NCI-H82 (cell line): ENCODE data around the gene RNF34.
"Not testable (repeated sequence)": the region's sequence is repeated elsewhere in the genome, so short reads cannot be mapped to it uniquely, and the experiment has no call there.

Experiments used
- DNase-seq: peaks from one replicate; lab custom pipeline; 2025; lab: John Stamatoyannopoulos, UW

The RNF34 gene, protein sequence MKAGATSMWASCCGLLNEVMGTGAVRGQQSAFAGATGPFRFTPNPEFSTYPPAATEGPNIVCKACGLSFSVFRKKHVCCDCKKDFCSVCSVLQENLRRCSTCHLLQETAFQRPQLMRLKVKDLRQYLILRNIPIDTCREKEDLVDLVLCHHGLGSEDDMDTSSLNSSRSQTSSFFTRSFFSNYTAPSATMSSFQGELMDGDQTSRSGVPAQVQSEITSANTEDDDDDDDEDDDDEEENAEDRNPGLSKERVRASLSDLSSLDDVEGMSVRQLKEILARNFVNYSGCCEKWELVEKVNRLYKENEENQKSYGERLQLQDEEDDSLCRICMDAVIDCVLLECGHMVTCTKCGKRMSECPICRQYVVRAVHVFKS

DNA sequence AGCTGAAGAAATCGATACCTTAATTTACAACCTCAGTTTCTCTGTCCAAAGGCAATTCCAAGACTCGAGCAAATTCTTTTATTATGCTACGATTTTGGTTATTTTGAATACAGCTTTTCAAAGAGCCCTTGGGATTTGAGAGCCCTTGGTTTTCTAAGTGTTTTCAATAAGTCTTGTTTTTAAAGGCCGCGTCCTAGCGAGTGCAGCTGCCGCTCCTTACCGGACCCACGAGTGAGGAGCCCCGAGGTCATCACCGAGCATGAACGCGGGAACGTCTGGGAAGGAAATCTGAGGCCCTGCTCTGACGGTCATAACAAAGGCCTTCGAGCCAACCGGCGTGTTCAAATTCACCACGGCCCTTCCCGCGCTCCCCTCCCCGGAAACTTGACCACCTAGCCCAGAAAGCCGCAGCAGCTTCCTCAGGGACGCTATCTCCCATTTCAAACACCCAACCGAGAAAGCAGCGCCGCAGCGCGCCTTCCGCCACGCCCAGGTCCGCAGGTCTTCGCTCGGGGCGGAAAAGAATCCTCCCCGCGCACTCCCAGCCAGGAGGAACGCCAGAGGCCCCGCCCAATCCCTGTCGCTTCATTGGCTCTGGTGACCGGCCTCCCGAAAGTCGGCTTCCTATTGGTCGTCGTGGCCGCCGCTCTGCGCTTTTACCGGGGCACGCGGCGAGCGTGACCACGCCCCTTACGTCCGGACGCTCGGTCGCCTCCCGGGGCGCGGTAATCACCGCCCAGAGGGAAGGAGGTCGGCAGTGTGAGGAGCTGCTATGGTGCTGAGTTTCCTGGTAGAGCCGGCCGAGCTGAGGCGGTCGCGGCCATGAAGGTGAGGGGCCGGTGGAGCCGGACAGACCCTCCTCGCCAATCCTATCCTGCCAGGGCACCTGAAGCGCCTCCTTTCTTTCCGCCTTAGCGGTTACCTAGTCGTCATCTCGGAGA lies at the start of gene RNF34:
Gene RNF34 (plus strand): TSS at position 728 of the 941 bp plus-strand sequence. CDS start 95 bp downstream, at position 823.
- peak; percentile 99 for DNase-seq

DNA sequence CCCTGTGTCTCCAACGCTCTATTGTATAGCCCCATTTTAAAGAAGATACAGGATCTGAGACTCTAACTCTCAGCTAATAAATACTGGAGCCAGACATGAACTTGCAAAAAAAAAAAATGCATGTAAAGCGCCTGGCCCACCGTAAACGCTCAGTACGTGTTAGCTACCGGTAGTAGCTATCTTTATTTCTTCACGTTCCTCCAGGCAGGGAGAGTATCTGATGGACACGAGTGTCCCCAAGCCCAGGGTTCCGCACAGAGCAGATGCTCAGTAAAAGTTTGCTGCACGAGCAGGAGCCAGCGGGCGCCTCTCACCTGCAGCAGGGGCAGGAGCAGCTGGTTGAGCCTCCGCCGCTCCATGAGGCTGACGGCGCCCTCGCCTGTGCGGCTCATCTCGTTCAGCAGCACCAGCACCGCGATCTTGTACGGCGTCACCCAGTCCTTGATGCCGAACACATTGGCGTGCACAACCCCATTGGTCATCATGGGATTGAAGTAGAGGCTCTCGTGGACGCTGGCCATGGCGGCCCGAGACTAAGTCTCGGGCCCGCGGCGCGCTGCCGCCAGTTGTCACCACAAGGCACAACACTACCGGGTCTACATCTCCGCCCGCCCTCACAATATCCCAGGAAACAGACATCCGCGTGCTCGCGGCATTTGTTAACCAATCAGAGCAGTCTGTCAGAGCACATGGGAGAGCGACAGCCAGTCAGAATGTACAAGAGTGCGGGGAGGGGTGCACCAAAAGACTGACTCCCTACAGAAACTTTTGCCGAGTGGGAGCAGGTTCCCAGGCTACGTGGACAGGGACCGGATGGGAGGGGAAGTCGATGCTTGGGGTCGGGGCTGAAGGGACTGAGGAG lies 47.9 kb upstream of the RNF34 start, which contains the start of gene ANAPC5:
Gene ANAPC5 (minus strand): TSS at position 592 of the 862 bp plus-strand sequence. CDS start 71 bp downstream, at position 521.
- DNase-seq, result peak; percentile 99

- peak; percentile 94 for DNase-seq
These were observed 47.3 kb upstream of the RNF34 start for GRCh38 chr12:121352682-121353018.

GRCh38 chr12:121355818-121356217 lies 44.1 kb upstream of the RNF34 start:
- DNase-seq, result no peak

DNA sequence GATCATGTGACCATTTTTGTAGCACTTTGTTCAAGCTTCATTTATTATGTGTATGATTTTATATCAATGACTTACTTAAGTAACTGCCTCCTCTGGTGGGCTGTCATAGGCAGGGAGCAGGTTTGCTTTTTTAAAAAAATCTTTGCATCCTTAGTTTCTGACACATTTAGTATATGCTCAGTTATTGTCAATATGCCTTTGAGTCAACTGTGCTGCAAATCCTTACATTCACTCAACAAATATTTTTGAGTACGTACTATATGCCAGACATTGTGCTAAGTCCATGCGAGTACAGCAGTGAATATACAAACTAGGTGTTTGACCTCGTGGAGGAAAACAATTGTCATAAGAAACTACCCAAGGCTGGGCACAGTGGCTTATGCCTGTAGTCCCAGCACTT lies 43.3 kb upstream of the RNF34 start:
- DNase-seq, result no peak

DNA sequence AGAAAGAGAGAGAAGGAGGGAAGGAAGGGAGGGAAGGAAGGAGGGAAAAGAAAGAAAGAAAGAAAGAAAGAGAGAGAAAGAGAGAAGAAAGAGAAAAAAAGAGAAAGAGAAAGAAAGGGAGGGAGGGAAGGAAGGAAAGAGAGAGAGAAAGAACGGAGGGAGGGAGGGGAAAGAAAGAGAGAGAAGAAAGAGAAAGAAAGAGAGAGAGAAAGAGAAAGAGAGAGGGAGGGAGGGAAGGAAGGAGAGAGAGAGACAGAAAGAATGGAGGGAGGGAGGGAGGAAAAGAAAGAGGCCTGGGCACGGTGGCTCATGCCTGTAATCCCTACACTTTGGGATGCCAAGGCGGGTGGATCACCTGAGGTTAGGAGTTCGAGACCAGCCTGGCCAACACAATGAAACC lies 42.6 kb upstream of the RNF34 start:
- no peak for DNase-seq

- DNase-seq, result no peak
These were observed 41.8 kb upstream of the RNF34 start for GRCh38 chr12:121358073-121358472.

DNA sequence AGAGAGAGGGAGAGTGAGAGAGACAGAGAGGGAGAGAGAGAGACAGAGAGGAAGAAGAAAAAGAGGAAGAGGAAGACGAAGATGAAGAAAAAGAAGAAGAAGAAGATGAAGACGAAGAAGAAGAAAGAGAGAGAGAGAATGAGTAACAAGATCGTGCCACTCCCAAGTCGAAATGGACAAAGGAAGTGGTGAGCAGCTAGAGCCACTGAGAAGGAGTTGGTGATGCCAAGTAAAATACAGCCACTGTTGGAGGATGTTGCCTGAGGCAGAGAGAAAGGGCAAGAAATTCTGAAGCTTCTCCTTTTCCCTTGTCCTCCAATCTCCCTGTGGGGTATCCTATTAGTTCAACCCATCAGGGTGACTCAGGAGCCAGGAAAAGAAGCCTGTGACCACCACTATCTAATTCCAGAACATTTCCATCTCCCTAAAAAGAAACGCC lies 35.2 kb upstream of the RNF34 start:
- no peak for DNase-seq

DNA sequence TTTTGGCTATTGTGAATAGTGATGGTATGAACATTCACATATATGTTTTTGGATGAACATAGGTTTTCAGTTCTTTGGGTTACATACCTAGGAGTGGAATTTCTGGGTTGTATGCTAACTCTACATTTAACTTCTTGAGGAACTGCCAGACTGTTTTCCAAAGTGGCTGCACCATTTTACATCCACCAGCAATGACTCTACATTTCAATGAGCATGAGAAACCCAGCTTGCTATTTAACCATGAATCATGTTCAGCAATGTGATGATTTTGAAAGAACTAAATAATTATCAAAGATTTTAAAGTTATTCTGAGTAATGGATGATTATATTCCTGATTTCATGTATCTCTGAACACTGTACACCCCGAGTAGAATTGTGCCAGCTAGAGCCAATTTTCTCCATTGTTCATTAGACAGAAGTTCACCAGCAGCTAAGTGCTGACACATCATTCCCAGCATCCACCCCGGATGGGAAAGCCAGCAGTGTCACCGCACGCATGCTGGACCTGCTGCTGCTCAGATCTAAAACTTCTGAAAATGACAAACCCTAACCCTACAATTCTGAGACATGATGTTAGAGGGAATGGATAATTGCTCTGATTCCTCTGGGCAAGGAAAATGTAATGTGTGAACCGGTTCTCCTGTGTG lies 34.4 kb upstream of the RNF34 start:
- DNase-seq, result no peak

DNA sequence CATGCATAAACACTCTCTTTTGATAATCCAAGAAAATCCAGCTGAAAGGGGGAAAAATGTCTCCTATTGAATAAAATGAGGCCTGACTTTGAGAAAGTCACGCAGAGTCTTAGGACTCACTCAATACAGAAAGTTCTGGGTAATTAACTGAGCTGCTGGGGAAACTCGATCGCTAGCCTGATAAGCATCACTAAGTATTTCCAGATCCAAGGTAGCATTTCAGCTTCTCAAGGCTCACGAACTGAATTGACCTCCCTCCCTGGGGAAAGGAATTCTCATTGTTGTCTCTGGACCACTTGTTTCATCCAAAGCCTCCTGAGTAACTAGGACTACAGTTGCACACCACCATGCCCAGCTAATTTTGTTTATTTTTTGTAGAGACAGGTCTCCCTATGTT lies 33.9 kb upstream of the RNF34 start:
- DNase-seq, result peak; percentile 10

DNA sequence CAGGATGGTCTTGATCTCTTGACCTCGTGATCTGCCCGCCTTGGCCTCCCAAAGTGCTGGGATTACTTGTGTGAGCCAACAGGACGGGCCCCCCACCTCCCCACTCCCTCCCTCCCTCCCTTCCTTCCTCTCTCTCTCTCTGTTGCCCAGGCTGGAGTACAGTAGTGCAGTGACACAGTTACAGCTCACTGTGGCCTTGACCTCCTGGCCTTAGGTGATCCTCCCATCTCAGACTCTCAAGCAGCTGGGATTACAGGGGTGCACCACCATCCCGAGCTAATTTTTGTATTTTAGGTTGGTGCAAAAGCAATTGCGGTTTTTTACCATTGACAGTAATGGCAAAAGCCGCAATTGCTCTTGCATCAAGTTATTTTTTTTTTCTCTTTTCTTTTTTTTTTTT lies 28.5 kb upstream of the RNF34 start:
- no peak for DNase-seq

DNA sequence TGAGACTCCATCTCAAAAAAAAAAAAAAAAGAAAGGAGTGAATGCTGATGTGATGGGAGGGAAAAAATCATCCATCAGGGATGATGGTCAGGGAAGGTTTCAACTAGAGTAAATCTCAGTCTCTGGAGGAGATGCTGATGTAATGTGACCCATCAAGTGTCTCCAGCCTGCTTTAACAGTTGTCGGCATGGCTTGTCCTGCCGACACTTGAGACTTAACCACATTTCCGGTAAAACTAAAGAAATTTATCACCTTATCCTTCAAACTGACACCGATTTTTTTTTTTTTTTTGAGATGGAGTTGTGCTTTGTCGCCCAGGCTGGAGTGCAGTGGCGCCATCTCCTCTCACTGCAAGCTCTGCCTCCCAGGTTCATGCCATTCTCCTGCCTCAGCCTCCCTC lies 26.2 kb upstream of the RNF34 start:
- no peak for DNase-seq

DNA sequence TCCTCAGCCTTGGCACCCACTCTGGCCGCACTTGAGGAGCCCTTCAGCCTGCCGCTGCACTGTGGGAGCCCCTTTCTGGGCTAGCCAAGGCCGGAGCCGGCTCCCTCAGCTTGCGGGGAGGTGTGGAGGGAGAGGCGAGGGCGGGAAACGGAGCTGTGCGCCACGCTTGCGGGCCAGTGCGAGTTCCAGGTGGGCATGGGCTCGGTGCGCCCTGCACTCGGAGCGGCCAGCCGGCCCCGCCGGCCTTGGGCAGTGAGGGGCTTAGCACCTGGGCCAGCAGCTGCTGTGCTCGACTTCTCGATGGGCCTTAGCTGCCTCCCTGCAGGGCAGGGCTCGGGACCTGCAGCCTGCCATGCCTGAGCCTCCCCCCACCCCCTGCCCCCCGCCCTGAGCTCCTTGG lies 25.6 kb upstream of the RNF34 start:
- not testable (repeated sequence) for DNase-seq

- DNase-seq, result not testable (repeated sequence)
These were observed 24.9 kb upstream of the RNF34 start for GRCh38 chr12:121374945-121375584.

- no peak for DNase-seq
These were observed 22.9 kb upstream of the RNF34 start for GRCh38 chr12:121376754-121377697.

DNA sequence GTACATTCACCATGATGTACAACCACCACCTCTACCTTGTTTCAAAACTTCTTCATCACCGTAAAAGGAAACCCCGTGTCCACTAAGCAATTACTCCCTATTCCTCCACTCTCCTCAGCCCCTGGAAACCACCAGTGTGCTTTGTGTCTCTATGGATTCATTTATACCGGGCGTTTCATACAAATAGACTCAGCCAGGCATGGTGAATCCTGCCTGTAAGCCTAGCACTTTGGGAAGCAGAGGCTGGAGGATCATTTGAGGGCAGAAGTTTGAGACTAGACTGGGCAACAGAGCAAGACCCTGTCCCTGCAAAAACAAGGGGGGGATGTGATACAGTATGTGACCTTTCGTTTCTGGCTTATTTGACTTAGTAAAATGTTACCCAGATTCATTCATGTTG lies 21.2 kb upstream of the RNF34 start:
- no peak for DNase-seq

GRCh38 chr12:121379945-121380344 lies 20.0 kb upstream of the RNF34 start:
- DNase-seq, result no peak

DNA sequence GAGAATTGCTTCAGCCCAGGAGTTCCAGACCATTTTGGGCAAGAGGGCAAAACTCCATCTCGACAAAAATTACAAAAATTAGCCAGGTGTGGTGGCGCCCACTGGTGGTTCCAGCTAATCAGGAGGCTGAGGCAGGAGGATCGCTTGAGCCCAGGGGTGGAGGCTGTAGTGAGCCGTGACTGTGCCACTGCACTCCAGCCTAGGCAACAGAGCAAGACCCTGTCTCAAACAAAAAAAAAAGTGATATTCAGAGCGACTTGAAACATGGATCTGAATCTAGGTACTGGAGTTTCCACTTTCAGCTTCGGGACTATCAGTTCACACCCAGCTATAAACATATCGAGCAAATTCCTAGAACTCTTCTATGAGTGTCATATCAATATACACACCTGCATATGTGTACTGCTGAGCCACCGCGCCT lies 16.3 kb upstream of the RNF34 start:
- no peak for DNase-seq

DNA sequence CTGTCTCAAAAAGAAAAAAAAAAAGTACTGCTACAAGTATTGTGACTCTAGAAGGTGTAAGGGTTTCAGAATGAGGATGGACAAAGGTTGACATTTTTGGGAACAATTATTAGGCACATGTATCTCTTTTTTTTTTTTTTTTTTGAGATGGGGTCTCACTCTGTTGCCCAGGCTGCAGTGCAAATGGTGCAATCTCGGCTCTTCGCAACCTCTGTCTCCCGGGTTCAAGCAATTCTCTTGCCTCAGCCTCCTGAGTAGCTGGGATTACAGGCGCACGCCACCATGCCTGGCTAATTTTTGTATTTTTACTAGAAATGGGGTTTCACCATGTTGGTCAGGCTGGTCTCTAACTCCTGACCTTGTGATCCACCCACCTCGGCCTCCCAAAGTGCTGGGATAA lies 15.0 kb upstream of the RNF34 start:
- DNase-seq, result not testable (repeated sequence)
